Mesenteric fat pad (tissue), 1 donor: ENCODE results near the gene SLC22A31. TPM values are rescaled to one million over a fixed set of nuclear protein-coding genes. Genes with fewer than 3 reads are reported as not detected.

Source experiments
- DNase-seq: peaks from one replicate; pipeline ENCODE4 v3.0.0-alpha.2; 2020; ENCODE audit warnings: low spot score
- total RNA-seq: library from RNA; stranded (reverse); fragmentation: NEBNext Ultra II Directional; extraction: Animal tissue kit (Norgen Biotek cat#: 25700); gene quantifications from one replicate; pipeline ENCODE4 v1.2.1, GENCODE V29; 2021
- donor health status: DM: yes; HTN: yes; CAD: no.

SLC22A31 gene
- total RNA-seq, 1 donor from 2014 or later, result 0.35 TPM

DNA sequence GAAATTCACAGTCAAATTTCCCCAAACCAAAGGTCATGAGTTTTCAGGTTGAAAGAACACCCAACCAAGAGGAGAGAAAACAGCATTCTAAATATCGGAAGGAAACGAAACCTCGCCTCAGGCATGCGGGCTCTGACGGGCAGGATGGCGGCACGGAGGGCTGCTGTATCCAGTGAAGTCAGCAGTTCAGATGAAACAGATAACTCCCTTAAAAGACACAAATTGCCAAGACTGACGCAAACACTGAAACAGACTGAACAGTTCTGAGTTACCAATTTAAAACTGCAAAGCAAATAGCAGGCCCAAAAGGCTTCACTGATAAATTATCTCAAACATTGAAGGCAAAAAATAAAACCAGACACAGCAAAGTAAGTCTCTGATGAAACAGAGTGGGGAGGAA, 49.4 kb downstream of the SLC22A31 start:
- no peak for DNase-seq

DNA sequence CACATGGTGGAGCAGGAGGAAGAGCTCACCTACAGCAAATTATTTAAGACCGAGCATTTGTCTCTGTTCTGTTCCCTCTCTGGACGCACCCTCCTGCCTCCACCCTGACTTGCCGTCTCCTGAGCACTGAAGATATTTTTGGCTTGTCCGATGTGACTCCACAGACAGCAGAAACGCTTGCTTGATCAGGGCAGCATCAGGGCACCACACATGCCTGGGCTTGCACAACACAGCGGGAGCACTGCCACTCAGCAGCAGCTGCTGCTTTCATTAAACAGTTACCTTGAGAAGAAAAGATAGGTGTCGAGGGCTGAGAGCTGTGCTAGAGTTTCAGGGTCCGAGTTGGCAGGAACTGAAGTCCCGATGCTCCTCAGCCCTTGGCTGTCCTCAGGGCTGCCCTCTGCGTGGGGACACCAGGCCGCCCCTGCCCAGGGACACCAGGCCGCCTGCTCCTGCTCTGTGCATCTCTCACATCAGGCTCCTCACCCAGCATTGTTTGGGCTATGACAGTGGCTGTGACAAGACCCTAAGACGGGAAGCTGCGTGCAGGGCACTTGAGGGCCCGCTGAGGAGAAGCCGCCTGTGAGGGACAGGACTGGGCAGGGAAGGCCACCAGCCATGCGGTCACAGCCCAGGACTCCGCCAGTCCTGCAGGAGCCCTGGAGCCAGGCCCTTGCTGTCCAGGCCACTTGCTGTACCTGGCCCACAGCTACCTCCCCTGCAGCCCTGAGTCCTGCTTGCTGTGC, 50.1 kb downstream of the SLC22A31 start:
- no peak for DNase-seq

DNA sequence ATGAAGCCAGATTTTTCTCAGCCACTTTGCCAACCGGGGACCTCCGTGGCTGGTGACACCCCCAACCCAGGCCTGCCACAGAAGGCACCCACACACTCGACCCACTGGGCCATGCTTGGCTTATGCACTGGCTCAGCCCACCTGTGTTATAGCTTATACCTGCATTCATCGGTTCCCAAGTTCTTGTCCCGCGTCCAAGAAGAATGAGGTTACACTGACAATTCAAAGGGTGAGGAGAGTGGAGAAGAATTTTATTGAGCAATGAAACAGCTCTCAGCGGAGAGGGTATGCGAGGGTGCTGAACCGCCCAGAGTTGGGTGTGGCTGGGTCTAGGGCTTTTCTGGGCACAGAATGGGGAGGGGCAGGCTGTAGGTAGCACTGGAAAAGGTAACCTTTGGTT, 51.0 kb downstream of the SLC22A31 start:
- no peak for DNase-seq

GRCh38 chr16:89147085-89147817, 53.1 kb downstream of the SLC22A31 start:
- no peak for DNase-seq

DNA sequence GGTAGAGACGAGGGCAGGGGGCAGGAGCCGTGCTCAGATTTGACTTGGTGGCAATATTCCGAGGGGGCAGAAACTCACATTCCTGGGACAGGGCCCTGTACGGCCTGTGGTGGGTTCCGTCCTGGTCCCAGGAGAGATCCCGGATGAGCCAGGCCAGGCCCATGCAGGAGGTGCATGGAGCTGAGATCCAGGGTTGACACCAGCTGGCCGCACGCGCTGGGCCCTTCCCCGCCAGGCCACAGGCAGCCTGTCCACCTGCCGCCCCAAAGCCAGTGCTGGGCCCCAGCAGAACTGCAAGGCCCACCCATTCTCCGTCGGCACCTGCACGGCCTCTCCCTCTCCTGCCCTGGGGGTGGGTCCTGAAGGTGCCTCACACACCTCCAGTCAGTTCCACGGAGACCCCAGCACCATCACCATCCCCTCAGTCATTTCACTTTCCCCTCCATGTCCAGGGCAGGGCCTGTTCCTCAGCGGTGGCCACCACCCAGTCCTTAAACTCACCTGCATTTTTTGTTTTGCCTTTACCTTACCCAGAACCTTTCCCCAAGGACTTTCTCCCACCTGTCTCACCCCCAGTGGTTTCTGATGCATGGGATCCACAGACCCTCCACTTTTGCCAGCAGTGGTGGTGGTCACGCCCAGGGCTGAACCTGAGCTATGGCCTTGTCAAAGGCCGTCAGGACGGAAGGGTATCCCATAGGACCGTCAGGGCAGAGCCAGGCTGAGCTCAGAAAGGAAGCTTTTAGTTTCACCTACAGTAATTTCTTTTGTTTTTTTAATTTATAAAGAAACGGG, 53.9 kb downstream of the SLC22A31 start:
- no peak for DNase-seq

Other genes starting within 250 kb of the SLC22A31 start
- 8.5 TPM for gene CBFA2T3, start 223.3 kb downstream of the SLC22A31 start, total RNA-seq
- gene ACSF3, start 106.7 kb downstream of the SLC22A31 start, total RNA-seq, result 24.1 TPM
- not detected for gene CDH15, start 28.8 kb downstream of the SLC22A31 start, total RNA-seq
- 11.7 TPM for gene ZNF778, start 17.2 kb upstream of the SLC22A31 start, total RNA-seq